Measurements from ENCODE around the gene RBM17. TPM values are rescaled to one million over a fixed set of nuclear protein-coding genes. Genes with fewer than 3 reads are reported as not detected.

RBM17 gene
- total RNA-seq, 1 experiment from 2014 or later = 160 TPM

GRCh38 chr10:6114299-6114698 lies 25.5 kb downstream of the RBM17 start (continued):
- no peak for TF ChIP-seq AFF4 (CRISPR knock-in tag; IDR thresholded peaks at IDR 0.05; ENCODE audit: borderline replicate concordance)
- TF ChIP-seq ZBTB21 (CRISPR knock-in tag; IDR thresholded peaks at IDR 0.05; ENCODE audit: borderline replicate concordance) = no peak
- no peak for TF ChIP-seq ATF2 (CRISPR knock-in tag; IDR thresholded peaks at IDR 0.05; ENCODE audit: borderline replicate concordance, low read depth)

GRCh38 chr10:6114805-6115341 lies 26.0 kb downstream of the RBM17 start:
- Mint-ChIP-seq H3K27me3 (ENCODE audit: low read depth) (no peaks in the 10 kb centered on the region), H3K36me3 (peaks cover 60% of the 10 kb centered on the region), H3K27ac (no peak overlapping the region), H3K4me1 (peaks cover 1% of the 10 kb centered on the region), H3K4me3 (no peak overlapping the region), H3K9me3 (no peaks in the 10 kb centered on the region)
- POLR2A ChIA-PET = no interaction called here
- TF ChIP-seq ZNF532 (CRISPR knock-in tag; IDR thresholded peaks at IDR 0.05; ENCODE audit: borderline replicate concordance) (no peak), MYBL2 (CRISPR knock-in tag; IDR thresholded peaks at IDR 0.05) (no peak), ZSCAN18 (CRISPR knock-in tag; IDR thresholded peaks at IDR 0.05) (no peak), SMAD3 (CRISPR knock-in tag; IDR thresholded peaks at IDR 0.05; ENCODE audit: borderline replicate concordance) (no peak), IRF2 (CRISPR knock-in tag; IDR thresholded peaks at IDR 0.05; ENCODE audit: borderline replicate concordance, low read depth) (no peak), EMX1 (CRISPR knock-in tag; IDR thresholded peaks at IDR 0.05) (no peak), NFE2L1 (CRISPR knock-in tag; IDR thresholded peaks at IDR 0.05) (no peak)
- CTCF ChIA-PET = no interaction called here
- DNase-seq (ENCODE audit: low spot score) = no peak
- no peak for ATAC-seq

- no peaks in the 10 kb centered on the region for H3K9me3 Mint-ChIP-seq
- ATAC-seq (no peak), DNase-seq (ENCODE audit: low spot score) (no peak)
- H3K27me3 Mint-ChIP-seq (ENCODE audit: low read depth) = no peaks in the 10 kb centered on the region
- POLR2A ChIA-PET = no interaction called here
- peak overlapping the region; percentile 39; the same call in 1 of the 2 replicates for H3K27ac Mint-ChIP-seq
- H3K36me3 Mint-ChIP-seq = peaks cover 55% of the 10 kb centered on the region
- CTCF ChIA-PET = no interaction called here
- no peak overlapping the region for H3K4me3 Mint-ChIP-seq
- 0 out of 2 replicates have a peak, but pooled peaks cover 2% of the 10 kb centered on the region for H3K4me1 Mint-ChIP-seq
- no peak for TF ChIP-seq IRF1 (CRISPR knock-in tag; IDR thresholded peaks at IDR 0.05)
- no peak for TF ChIP-seq GTF2I (CRISPR knock-in tag; conservative IDR thresholded peaks at IDR 0.05)
- no peak for TF ChIP-seq USF2 (CRISPR knock-in tag; IDR thresholded peaks at IDR 0.05)
- TF ChIP-seq ZNF396 (CRISPR knock-in tag; IDR thresholded peaks at IDR 0.05; ENCODE audit: borderline replicate concordance) = no peak
- TF ChIP-seq ZBTB43 (CRISPR knock-in tag; IDR thresholded peaks at IDR 0.05) = no peak
- TF ChIP-seq ZNF512 (CRISPR knock-in tag; IDR thresholded peaks at IDR 0.05; ENCODE audit: borderline replicate concordance) = no peak
These were observed 26.6 kb downstream of the RBM17 start for GRCh38 chr10:6115411-6115810.
